Measurements from ENCODE around the gene UNC5C.

UNC5C gene

DNA sequence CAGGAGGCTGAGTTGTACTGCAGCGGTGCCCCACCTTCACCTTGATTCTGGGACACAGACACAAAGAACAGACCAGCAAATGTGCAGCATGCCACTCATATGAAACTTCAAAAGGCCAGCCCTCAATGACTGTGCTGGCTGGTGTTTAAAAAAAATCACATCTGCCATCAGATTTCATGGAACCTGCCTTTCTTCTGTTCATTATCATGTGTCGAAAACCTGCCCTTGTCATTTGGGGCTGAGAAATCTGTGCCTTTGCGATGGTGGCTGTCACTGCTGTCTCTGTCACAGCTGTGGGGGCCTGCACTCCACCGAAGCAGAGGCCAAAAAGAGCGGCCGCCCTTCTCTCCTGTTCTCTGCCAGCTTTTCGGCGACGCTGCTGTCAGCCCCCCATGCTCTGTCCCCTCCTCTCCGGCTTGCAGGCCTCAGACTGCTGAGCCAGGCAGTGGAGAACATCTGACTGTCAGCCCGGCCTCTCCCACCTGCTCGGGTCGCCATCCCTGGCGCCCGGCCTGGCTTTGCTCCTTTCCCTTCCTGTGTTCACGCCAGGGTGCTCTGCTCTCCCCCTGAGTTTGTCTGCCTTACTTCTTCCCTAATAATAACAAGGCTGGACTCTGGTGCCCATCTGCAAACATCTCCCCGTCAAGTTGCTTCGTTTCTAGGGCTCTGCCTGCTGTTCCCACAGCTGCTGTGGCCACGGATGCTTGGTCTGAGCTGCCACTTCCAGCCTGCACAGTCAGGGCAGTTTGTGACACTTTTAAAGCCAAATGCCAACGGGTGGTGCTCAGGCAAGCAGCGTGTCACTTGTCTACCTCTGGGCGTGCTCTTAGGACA is 355.2 kb downstream of the UNC5C start:
- Histone ChIP-seq H2AFZ (ENCODE audit: low read length) (no peak overlapping the region), H3F3A (ENCODE audit: insufficient read depth, low read length) (no peaks in the 10 kb centered on the region), H3K27ac (ENCODE audit: low read depth, low read length, poor library complexity, severe bottlenecking) (no peak overlapping the region), H3K9me2 (ENCODE audit: low read depth, low read length) (no peaks in the 10 kb centered on the region), H3K36me3 (ENCODE audit: insufficient read depth, low read length) (no peaks in the 10 kb centered on the region), H3K9me3 (ENCODE audit: low read length) (no peaks in the 10 kb centered on the region), H3K4me3 (ENCODE audit: low read depth, low read length, poor library complexity, severe bottlenecking) (no peak overlapping the region), H3K27me3 (ENCODE audit: insufficient read depth, low read length) (no peaks in the 10 kb centered on the region), H3K4me2 (ENCODE audit: low read length) (no peak overlapping the region), H3K9ac (ENCODE audit: low read length) (no peak overlapping the region), H3K4me1 (ENCODE audit: insufficient read depth, low read length, severe bottlenecking) (no peaks in the 10 kb centered on the region), H4K20me1 (ENCODE audit: insufficient read depth, low read length) (no peaks in the 10 kb centered on the region), H3K79me2 (ENCODE audit: insufficient read depth, low read length) (no peaks in the 10 kb centered on the region)
- no peak for TF ChIP-seq EZH2 (IDR thresholded peaks at IDR 0.05; ENCODE audit: borderline replicate concordance, low read length)
- TF ChIP-seq, protein P1, sequence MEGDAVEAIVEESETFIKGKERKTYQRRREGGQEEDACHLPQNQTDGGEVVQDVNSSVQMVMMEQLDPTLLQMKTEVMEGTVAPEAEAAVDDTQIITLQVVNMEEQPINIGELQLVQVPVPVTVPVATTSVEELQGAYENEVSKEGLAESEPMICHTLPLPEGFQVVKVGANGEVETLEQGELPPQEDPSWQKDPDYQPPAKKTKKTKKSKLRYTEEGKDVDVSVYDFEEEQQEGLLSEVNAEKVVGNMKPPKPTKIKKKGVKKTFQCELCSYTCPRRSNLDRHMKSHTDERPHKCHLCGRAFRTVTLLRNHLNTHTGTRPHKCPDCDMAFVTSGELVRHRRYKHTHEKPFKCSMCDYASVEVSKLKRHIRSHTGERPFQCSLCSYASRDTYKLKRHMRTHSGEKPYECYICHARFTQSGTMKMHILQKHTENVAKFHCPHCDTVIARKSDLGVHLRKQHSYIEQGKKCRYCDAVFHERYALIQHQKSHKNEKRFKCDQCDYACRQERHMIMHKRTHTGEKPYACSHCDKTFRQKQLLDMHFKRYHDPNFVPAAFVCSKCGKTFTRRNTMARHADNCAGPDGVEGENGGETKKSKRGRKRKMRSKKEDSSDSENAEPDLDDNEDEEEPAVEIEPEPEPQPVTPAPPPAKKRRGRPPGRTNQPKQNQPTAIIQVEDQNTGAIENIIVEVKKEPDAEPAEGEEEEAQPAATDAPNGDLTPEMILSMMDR (IDR thresholded peaks at IDR 0.05; ENCODE audit: low read length): no peak

DNA sequence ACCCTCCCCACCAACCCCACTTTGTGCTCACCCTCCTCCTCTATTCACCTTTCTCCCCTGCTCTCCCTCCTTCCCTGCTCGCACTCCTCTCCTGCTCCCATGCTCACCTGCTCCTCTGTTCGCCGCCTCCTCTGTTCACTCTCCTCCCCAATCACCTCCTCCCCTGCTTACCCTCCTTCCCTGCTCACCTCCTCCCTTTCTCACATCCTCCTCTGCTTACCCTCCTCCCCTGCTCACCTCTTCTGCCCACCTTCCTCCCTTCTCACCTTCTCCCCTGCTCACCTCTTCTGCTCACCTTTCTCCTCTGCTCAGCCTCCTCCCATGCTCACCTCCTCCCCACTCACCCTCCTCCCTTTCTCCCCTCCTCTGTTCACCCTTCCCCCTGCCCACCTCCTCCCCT is 357.2 kb downstream of the UNC5C start:
- no peaks in the 10 kb centered on the region for H3K36me3 ChIP-seq (ENCODE audit: insufficient read depth, low read length)
- H2AFZ ChIP-seq (ENCODE audit: low read length): no peak overlapping the region
- TF ChIP-seq EZH2 (IDR thresholded peaks at IDR 0.05; ENCODE audit: borderline replicate concordance, low read length): no peak
- TF ChIP-seq, protein P1 (IDR thresholded peaks at IDR 0.05; ENCODE audit: low read length): no peak
- no peaks in the 10 kb centered on the region for H3K4me1 ChIP-seq (ENCODE audit: insufficient read depth, low read length, severe bottlenecking)
- H4K20me1 ChIP-seq (ENCODE audit: insufficient read depth, low read length): no peaks in the 10 kb centered on the region
- H3K4me2 ChIP-seq (ENCODE audit: low read length): no peak overlapping the region
- H3K27me3 ChIP-seq (ENCODE audit: insufficient read depth, low read length): no peaks in the 10 kb centered on the region
- no peak overlapping the region for H3K4me3 ChIP-seq (ENCODE audit: low read depth, low read length, poor library complexity, severe bottlenecking)
- H3K27ac ChIP-seq (ENCODE audit: low read depth, low read length, poor library complexity, severe bottlenecking): no peak overlapping the region
- no peaks in the 10 kb centered on the region for H3K79me2 ChIP-seq (ENCODE audit: insufficient read depth, low read length)
- no peaks in the 10 kb centered on the region for H3K9me2 ChIP-seq (ENCODE audit: low read depth, low read length)
- no peaks in the 10 kb centered on the region for H3F3A ChIP-seq (ENCODE audit: insufficient read depth, low read length)
- H3K9me3 ChIP-seq (ENCODE audit: low read length): no peaks in the 10 kb centered on the region
- H3K9ac ChIP-seq (ENCODE audit: low read length): no peak overlapping the region

DNA sequence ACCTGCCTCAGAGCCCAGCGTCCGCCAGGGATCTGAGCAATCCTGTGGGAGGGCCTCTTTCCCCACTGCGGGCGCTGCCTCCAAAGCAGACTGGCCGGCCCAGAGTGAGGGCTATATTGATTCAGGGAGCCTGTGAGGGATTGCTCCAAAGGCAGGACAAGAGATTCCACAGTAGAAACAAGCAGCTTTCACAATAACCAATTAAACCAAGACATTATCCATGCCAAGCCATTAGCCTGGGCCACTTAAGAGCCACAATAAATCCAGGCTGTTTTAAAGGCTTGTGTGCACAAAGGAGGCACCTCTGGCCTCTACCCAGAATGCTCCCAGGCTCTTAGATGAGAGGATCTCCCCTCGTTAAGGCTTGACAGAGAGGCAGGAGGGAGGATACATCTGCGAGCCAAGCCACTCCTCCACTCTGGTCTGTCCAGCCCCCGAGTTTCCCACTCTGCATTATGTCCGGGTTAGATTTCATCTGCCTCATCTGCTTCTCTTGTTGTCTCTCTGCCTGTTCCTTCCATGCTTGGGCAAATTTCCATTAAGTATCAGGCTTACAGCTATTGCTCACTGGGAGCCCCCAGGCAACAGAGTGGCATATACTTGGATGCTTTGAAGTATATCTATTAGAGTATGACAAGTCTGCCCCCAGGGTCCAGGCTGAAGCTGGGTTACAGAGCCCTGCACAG is 357.9 kb downstream of the UNC5C start:
- H3K79me2 ChIP-seq (ENCODE audit: insufficient read depth, low read length): no peaks in the 10 kb centered on the region
- no peaks in the 10 kb centered on the region for H4K20me1 ChIP-seq (ENCODE audit: insufficient read depth, low read length)
- no peaks in the 10 kb centered on the region for H3K36me3 ChIP-seq (ENCODE audit: insufficient read depth, low read length)
- H3K27me3 ChIP-seq (ENCODE audit: insufficient read depth, low read length): no peaks in the 10 kb centered on the region
- H2AFZ ChIP-seq (ENCODE audit: low read length): no peak overlapping the region
- TF ChIP-seq, protein P1 (IDR thresholded peaks at IDR 0.05; ENCODE audit: low read length): no peak
- no peak for TF ChIP-seq EZH2 (IDR thresholded peaks at IDR 0.05; ENCODE audit: borderline replicate concordance, low read length)
- no peaks in the 10 kb centered on the region for H3F3A ChIP-seq (ENCODE audit: insufficient read depth, low read length)
- H3K9me3 ChIP-seq (ENCODE audit: low read length): no peaks in the 10 kb centered on the region
- no peak overlapping the region for H3K9ac ChIP-seq (ENCODE audit: low read length)
- no peak overlapping the region for H3K4me3 ChIP-seq (ENCODE audit: low read depth, low read length, poor library complexity, severe bottlenecking)
- H3K4me1 ChIP-seq (ENCODE audit: insufficient read depth, low read length, severe bottlenecking): no peaks in the 10 kb centered on the region
- no peak overlapping the region for H3K4me2 ChIP-seq (ENCODE audit: low read length)
- no peaks in the 10 kb centered on the region for H3K9me2 ChIP-seq (ENCODE audit: low read depth, low read length)
- H3K27ac ChIP-seq (ENCODE audit: low read depth, low read length, poor library complexity, severe bottlenecking): no peak overlapping the region
